IMR-90 (cell line): Measurements from ENCODE around the gene TRAPPC3L. TPM values are rescaled to one million over a fixed set of nuclear protein-coding genes. Genes with fewer than 3 reads are reported as not detected.

Experiments
- ATAC-seq: fragments of 200-7000 bp; cut with Tn5 transposase; 2 replicates; pipeline ENCODE4 v1.9.1; 2020; ENCODE audit warnings: low read depth, mild to moderate bottlenecking, moderate library complexity
- BruUV-seq: library from RNA; stranded (reverse); fragments of 400-500 nt; replicated peaks from 2 replicates; lab custom pipeline; 2021; lab: Mats Ljungman, UMichigan
- CTCF ChIA-PET: fragments of 300-600 bp; formaldehyde crosslinking; extraction: SDS; loops from one replicate; lab custom pipeline; 2021; ENCODE audit warnings: antibody characterized with exemption; lab: Yijun Ruan, JAX
- POLR2A ChIA-PET: fragments of 300-600 bp; sonication (Branson Sonifier 250); formaldehyde crosslinking; loops from one replicate; lab custom pipeline; 2022; ENCODE audit warnings: antibody characterized with exemption; ENCODE audit not compliant: unreplicated experiment; lab: Charles Lee
- DNase-seq: peaks from one replicate; pipeline ENCODE4 v3.0.0; 2013
- H2AFZ ChIP-seq: replicated peaks from 2 replicates; pipeline ENCODE3; 2013; ENCODE audit warnings: low read length, mild to moderate bottlenecking; ENCODE audit not compliant: poor library complexity
- H2AK5ac ChIP-seq: 2 replicates; pipeline ENCODE4 v1.6.1; 2013; ENCODE audit warnings: low read depth, low read length, inconsistent platforms
- H2AK9ac ChIP-seq: replicated peaks from 2 replicates; pipeline ENCODE3; 2013; ENCODE audit warnings: mild to moderate bottlenecking, low read depth, low read length, moderate library complexity; ENCODE audit not compliant: poor library complexity
- H2BK120ac ChIP-seq: 2 replicates; pipeline ENCODE4 v1.6.1; 2013; ENCODE audit warnings: low read depth, low read length, inconsistent platforms
- H2BK15ac ChIP-seq: 3 replicates; pipeline ENCODE4 v1.6.1; 2013; ENCODE audit warnings: low read depth, low read length, inconsistent platforms
- H2BK20ac ChIP-seq: 2 replicates; pipeline ENCODE4 v1.6.1; 2013; ENCODE audit warnings: low read depth, mild to moderate bottlenecking, inconsistent platforms, low read length, moderate library complexity
- H2BK5ac ChIP-seq: 2 replicates; pipeline ENCODE4 v1.6.1; 2013; ENCODE audit warnings: mild to moderate bottlenecking, low read depth, low read length, inconsistent platforms; ENCODE audit not compliant: poor library complexity, severe bottlenecking
- H3K14ac ChIP-seq: replicated peaks from 2 replicates; pipeline ENCODE4 v1.6.1; 2013; ENCODE audit warnings: low read depth, low read length, inconsistent platforms
- H3K18ac ChIP-seq: 2 replicates; pipeline ENCODE4 v1.6.1; 2013; ENCODE audit warnings: low read depth, low read length, control low read depth
- H3K23ac ChIP-seq: 2 replicates; pipeline ENCODE4 v1.6.1; 2013; ENCODE audit warnings: low read depth, low read length, inconsistent platforms
- H3K27ac ChIP-seq: 2 replicates; pipeline ENCODE4 v1.5.1; 2013; ENCODE audit warnings: mild to moderate bottlenecking, control low read depth, low read length; ENCODE audit not compliant: insufficient read depth
- H3K27me3 ChIP-seq: 2 replicates; pipeline ENCODE4 v1.6.1; 2013; ENCODE audit warnings: low read length; ENCODE audit not compliant: control insufficient read depth, insufficient read depth
- H3K36me3 ChIP-seq: 2 replicates; pipeline ENCODE4 v1.6.1; 2013; ENCODE audit warnings: low read length, mixed read lengths; ENCODE audit not compliant: control insufficient read depth, insufficient read depth
- H3K4ac ChIP-seq: 2 replicates; pipeline ENCODE4 v1.6.1; 2013; ENCODE audit warnings: low read depth, low read length, inconsistent platforms
- H3K4me1 ChIP-seq: 2 replicates; pipeline ENCODE4 v1.6.1; 2013; ENCODE audit warnings: low read length, mixed read lengths; ENCODE audit not compliant: control insufficient read depth, insufficient read depth
- H3K4me2 ChIP-seq: 2 replicates; pipeline ENCODE4 v1.6.1; 2013; ENCODE audit warnings: low read depth, mild to moderate bottlenecking, control low read depth, low read length, moderate library complexity
- H3K4me3 ChIP-seq: 2 replicates; pipeline ENCODE4 v1.5.1; 2013; ENCODE audit warnings: low read depth, mild to moderate bottlenecking, control low read depth, low read length, moderate library complexity; ENCODE audit not compliant: insufficient read depth
- H3K56ac ChIP-seq: 2 replicates; pipeline ENCODE4 v1.6.1; 2013; ENCODE audit warnings: low read length, inconsistent platforms; ENCODE audit not compliant: insufficient read depth; ENCODE audit errors: extremely low read depth
- H3K79me1 ChIP-seq, 2 experiments: 2 replicates each; pipeline ENCODE4 v1.6.1; 2013; ENCODE audit warnings: low read length in 2 of 2, inconsistent platforms in 1 of 2, low read depth in 1 of 2
- H3K9ac ChIP-seq: 2 replicates; pipeline ENCODE4 v1.6.1; 2013; ENCODE audit warnings: low read depth, low read length, control low read depth
- H3K9me1 ChIP-seq: 2 replicates; pipeline ENCODE4 v1.6.1; 2013; ENCODE audit warnings: low read length, inconsistent platforms; ENCODE audit not compliant: insufficient read depth
- H3K9me3 ChIP-seq: 2 replicates; pipeline ENCODE4 v1.6.1; 2013; ENCODE audit warnings: low read length; ENCODE audit not compliant: control insufficient read depth, insufficient read depth
- H4K20me1 ChIP-seq: 2 replicates; pipeline ENCODE4 v1.6.1; 2013; ENCODE audit warnings: low read length, inconsistent platforms; ENCODE audit not compliant: insufficient read depth
- H4K5ac ChIP-seq: 2 replicates; pipeline ENCODE4 v1.6.1; 2013; ENCODE audit warnings: mild to moderate bottlenecking, low read depth, low read length, control low read depth
- H4K8ac ChIP-seq, 2 experiments: 2 replicates each; pipeline ENCODE4 v1.6.1; 2013; ENCODE audit warnings: low read depth in 2 of 2, low read length in 2 of 2, control low read depth in 1 of 2, inconsistent platforms in 1 of 2
- H4K91ac ChIP-seq: 2 replicates; pipeline ENCODE4 v1.6.1; 2013; ENCODE audit warnings: low read depth, low read length, inconsistent platforms; ENCODE audit not compliant: insufficient read depth
- CEBPB ChIP-seq: IDR thresholded peaks from 2 replicates; pipeline ENCODE4 v1.6.1; 2012; ENCODE audit warnings: low read depth, low read length, improper control_type of control experiment
- RCOR1 ChIP-seq: IDR thresholded peaks from 2 replicates; pipeline ENCODE4 v1.6.1; 2012; ENCODE audit warnings: mild to moderate bottlenecking, low read length, improper control_type of control experiment; ENCODE audit not compliant: insufficient replicate concordance
- WGBS, 2 experiments: methylation state at CpG; one replicate each; pipeline versions ENCODE4 v1.1.5 to v1.1.7; 2013; ENCODE audit warnings: missing lambda C conversion rate in 2 of 2; ENCODE audit not compliant: insufficient read length in 1 of 2; ENCODE audit errors: extremely low coverage in 2 of 2; 5-methylcytosine and 5-hydroxymethylcytosine counted together
- dilution Hi-C: fragments of 300-500 bp; cut with HindIII; formaldehyde crosslinking; loops from one replicate; pipeline ENCODE4 v1.14.3; 2018; ENCODE audit warnings: low sequenced_read_pairs; ENCODE audit not compliant: unreplicated experiment
- in situ Hi-C: fragments of 300-500 bp; cut with MboI; formaldehyde crosslinking; loops from 3 replicates; pipeline ENCODE4 v1.14.3; 2019; ENCODE audit warnings: low sequenced_read_pairs, inconsistent platforms, mixed read lengths
- intact Hi-C: fragments of 100-400 bp; cut with micrococcal nuclease; formaldehyde crosslinking; loops from 2 replicates; pipeline ENCODE4 v1.10.0; 2022
- polyA plus RNA-seq, 3 experiments: library from polyadenylated mRNA; depleted of rRNA; stranded (reverse); fragments of >200 nt; gene quantifications; 2 replicates each; pipeline ENCODE4 v1.2.3, GENCODE V29; 2012; ENCODE audit warnings: low replicate concordance in 1 of 3
- total RNA-seq: library from RNA; depleted of rRNA; stranded (reverse); fragments of >200 nt; gene quantifications from 2 replicates; pipeline ENCODE4 v1.2.3, GENCODE V29; 2012

TRAPPC3L gene
- total and polyA plus RNA-seq, 2 of the 4 experiments (the other 2 are of a cell fraction), result 0.03 TPM; not detected in 1

DNA sequence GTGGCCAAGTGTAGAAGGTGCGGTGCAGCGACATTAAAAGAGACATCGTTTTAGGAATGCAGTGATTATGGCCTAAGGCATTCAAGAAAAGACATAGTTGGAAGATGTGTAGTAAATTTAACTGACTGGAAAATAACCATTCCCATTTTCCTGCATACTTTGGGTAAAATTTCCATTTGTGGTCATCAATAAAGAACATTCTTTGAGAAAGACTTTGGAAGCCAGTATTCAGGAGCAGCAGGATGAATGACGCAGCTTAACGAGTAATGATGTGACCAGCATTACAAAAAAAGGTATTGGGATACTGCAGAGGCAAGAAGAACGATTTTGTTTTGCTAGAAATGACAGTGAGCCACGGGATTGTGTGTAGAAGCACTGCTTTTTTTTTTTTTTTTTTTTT lies 18.8 kb upstream of the TRAPPC3L start:
- Histone ChIP-seq H3K4me3 (no peak overlapping the region), H2BK5ac (peak overlapping the region; percentile 4), H3K4ac (peak overlapping the region; percentile 17; the same call in 1 of the 2 replicates), H3K9me3 (no peaks in the 10 kb centered on the region), H4K5ac (no peak overlapping the region), H4K8ac (peak overlapping the region; percentile 61 to 84; a peak in 3 of 4 replicates), H4K91ac (peak overlapping the region; percentile 38), H3K27ac (no peak overlapping the region), H2BK15ac (peak overlapping the region; percentile 81; the same call in 1 of the 3 replicates), H3K9me1 (peaks cover 3% of the 10 kb centered on the region; the same call in 1 of the 2 replicates), H2AK5ac (peak overlapping the region; percentile 36; the same call in 1 of the 2 replicates), H3K4me2 (peak overlapping the region; percentile 28; the same call in 1 of the 2 replicates), H3K23ac (peak overlapping the region; percentile 59), H3K36me3 (no peaks in the 10 kb centered on the region), H3K79me1 (peaks cover 0 to 5% of the 10 kb centered on the region in 2 experiments; a peak in 2 of 4 replicates), H2AFZ (peak overlapping the region; percentile 71), H2AK9ac (no peak overlapping the region), H3K27me3 (no peaks in the 10 kb centered on the region), H3K14ac (0 out of 2 replicates have a peak overlapping the region, but pooled peaks have one; percentile 2), H3K56ac (no peak overlapping the region), H3K4me1 (peaks cover 8% of the 10 kb centered on the region), H2BK120ac (peak overlapping the region; percentile 22), H2BK20ac (0 out of 2 replicates have a peak overlapping the region, but pooled peaks have one; percentile 6), H4K20me1 (no peaks in the 10 kb centered on the region), H3K18ac (no peak overlapping the region; the same call in 1 of the 2 replicates), H3K9ac (no peak overlapping the region)
- intact Hi-C loops (loop anchor here (5.0 kb wide), 1 partner anchor 117 kb away; no protein-coding TSS in a partner anchor), in situ Hi-C loops (loop anchor here (5.0 kb wide), 1 partner anchor 297 kb away; no protein-coding TSS in a partner anchor), dilution Hi-C loops (no loop called here)
- CTCF ChIA-PET, result interaction anchor here (1.5 kb wide), 1 partner anchor 295 kb away, joined by 7 read pairs; no protein-coding TSS in a partner anchor
- BruUV-seq, result no TSS peak
- POLR2A ChIA-PET, result no interaction called here
- DNase-seq (peak; percentile 43), ATAC-seq (no peak)
- no peak for TF ChIP-seq RCOR1
- no peak for TF ChIP-seq CEBPB
- 80% methylated on average over 1 of the region's 7 CpGs; no CpG with 5 or more reads in 1 of the 2 experiments for WGBS, 2 experiments
